Activated CD4-positive, CD25-positive, alpha-beta regulatory T cell treated with anti-CD3 and anti-CD28 coated beads, Interleukin-2, amount 50 U/mL, for 16 hours (primary cell): Measurements from ENCODE around the gene IER3.

Experiments used
- DNase-seq: peaks from one replicate; pipeline ENCODE4 v3.0.0-alpha.2; 2020; ENCODE audit warnings: low read depth, low spot score

Gene IER3, protein sequence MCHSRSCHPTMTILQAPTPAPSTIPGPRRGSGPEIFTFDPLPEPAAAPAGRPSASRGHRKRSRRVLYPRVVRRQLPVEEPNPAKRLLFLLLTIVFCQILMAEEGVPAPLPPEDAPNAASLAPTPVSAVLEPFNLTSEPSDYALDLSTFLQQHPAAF

DNA sequence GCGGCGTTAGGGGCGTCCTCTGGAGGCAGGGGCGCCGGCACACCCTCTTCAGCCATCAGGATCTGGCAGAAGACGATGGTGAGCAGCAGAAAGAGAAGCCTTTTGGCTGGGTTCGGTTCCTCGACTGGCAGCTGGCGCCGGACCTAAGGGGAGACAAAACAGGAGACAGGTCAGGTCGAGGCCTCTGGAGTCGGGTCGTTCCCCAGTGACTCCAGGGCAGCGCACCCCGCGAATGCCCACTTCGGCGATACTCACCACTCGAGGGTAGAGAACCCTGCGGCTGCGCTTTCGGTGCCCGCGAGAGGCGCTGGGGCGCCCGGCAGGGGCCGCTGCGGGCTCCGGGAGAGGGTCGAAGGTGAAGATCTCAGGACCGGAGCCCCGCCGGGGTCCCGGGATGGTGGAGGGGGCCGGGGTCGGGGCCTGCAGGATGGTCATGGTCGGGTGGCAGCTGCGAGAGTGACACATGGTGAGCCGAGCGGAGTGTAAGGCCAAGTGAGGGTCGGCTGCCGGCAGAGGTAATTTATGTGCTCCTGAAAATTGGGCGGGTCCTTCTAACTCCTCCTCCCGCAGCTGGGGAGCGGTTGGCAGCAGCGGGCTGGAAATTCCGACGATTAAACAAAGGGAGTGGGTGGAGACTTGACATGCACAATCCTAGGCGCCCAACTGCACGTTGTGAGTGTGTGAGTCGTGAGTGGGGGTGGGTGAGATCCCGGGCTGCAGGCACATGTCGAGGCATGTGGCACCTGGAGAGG lies at the start of gene IER3:
IER3 (minus strand) TSS at position 494 of the 752 bp plus-strand sequence; CDS start at position 465, 29 bp downstream.
- DNase-seq: no peak

DNA sequence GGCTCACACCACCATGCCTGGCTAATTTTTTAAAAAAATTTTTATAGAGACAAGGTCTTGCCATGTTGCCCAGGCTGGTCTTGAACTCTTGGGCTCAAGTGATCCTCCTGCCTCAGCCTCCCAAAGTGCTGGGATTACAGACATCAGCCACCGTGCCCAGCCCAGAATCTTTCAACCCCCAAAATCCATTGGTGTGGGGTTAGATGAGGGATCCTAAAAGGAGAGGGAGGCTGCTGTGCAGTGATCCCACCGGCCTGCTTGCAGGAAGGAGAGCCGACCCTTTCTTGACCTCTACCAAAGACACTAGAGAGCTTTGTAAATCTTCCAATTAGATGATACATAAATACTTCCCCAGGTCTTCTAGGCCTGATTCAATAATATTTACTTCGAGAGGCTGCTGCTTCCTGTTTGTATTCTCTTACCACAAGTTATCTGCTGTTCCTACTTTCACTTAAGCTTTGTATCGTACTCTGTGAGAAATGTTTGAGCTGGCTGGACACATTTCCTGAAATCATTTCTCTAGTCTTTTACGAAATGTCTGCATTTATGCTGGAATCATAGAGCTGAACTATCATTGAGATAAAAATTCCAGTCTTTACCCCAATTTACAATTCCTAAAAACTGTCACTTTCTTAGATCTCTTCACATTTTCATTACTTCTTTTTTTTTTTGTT lies 49.3 kb upstream of the IER3 start:
- DNase-seq: no peak

DNA sequence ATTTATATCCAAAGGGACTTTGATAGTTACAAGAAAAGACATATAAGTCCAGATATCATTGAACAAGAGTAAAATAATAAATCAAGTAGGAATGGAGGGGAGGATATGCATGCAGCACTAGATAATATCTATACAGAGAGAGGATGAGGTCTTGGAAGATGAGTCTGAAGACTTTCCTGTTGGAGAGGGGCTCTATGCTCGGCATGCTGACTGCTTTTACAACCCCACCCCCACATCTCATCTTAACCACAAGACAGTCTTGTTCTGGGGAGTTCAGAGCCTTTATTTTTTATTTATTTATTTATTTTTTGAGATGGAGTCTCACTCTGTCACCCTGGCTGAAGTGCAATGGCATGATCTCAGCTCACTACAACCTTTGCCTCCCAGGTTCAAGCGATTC lies 48.4 kb upstream of the IER3 start:
- DNase-seq: no peak

DNA sequence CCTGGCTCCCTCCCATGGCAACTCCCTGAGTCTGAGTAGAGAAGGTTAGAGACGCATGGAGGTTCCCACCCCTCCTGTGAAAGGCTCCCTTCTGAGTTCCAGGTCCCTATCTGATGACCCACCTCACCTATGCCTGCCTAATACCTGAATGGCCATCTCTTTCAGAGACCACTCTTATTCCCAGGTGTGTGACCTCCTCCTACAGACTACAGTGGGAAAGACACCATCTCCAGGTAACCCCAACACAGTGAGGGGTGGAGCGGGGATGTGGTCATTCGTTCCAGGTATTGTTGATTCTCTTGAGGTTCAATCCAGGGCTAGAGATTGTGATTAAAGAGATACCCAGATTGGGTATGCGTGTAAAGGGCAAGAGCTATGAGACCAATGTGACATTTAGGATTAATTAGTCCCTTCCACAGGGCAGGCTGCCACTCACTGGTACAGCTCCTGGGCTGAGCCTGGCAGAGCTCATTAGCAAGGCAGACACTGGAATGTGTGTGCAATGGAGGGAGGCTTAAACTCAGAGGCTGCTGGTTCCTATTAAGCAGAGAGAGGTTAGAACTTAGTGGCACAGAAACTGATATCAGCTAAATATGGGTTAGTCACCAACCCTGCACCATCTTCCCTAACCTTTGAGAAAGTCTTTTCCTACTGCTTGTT lies 46.5 kb upstream of the IER3 start:
- DNase-seq: no peak

DNA sequence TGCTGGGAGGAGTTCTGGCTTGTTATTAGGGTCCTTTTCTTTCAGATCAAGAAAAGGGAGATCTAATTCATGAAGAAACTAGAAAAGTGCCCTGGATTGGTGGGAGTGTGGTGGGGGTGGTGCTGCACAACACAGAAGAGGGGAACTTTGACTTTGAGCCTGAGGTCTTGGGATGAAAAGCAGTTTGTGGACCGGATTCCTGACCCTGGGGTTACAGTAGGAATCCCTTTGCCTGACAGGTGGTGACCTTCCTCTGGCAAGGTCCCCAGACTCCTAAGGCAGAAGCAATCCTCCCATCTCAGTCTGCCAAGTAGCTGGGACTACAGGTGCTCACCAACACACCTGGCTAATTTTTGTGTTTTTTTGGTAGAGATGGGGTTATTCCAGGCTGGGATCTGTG lies 45.3 kb upstream of the IER3 start:
- DNase-seq: no peak

DNA sequence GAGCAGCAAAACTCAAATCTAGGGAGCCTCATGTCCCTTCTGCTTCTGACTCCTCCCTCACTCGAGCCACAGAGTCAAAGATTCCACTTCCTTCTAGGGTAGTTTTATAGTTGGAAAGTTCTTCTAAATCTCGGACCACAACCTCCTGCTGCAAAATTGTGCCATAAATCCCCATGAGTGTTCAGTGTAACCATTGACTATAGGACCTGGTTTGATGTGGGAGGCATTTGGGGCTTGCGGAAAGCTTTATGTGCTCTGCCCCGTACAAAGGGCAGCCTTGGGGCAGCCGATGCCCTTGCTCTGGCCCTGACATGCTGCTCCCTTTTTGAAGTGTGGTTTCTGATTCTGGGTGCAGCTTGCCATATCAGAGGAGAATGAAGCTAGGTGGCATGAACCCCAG lies 43.6 kb upstream of the IER3 start:
- no peak for DNase-seq

DNA sequence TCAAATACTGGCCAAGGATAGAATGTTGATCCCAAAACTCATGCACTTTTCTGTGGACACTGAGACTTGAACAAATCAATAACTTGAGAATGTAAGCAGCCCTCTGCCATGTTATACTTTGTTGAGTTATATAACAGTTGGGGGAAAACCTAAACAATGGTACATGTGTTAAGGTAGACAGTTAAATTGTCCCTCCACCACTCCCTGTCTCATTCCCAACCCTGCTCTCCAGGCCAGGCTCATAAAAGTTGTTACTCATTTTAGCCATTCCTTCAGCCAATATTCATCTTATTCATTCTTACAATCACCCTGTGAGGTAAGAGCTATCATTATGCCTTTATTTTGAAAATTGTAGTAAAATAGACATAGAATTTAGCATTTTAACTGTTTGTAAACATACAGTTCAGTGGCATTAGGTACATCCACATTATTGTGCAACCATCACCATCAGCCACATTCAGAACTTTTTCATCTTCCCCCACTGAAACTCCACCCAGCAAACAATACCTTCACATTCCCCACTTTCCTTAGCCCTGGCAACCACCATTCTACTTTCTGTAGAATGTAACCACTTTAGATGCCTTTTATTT lies 38.2 kb upstream of the IER3 start:
- no peak for DNase-seq

DNA sequence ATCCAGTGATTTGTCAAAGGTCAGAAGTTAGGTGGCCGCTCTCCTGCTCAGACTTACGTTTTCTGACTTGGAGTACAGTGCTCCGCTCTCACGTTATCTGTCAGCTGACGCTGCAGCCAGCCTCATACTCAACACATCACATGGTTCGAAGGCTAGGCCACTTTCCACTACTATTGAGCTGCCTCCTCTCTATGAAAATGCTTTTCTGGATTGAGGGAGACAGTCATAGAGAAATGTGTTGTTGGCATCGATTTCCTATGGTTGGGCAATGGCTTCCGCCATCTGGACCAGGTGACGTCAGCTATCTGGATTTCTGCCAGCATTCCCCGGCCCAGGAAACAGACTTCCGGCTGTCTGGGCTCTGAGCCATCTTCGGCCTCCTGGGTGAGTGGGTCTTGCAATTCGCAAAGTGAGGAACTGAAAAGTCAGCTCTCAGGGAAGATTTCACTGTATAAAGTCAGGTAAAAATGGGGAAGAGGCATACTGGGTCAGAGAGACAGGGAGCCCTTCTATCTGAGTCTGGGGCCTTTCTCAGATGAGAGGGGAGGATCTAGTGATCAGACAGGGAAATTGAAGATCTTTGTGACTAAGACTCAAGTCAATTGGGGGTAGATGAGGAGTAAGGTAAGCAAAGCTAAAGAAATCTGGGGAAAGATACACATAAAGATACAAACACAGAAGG lies 37.5 kb upstream of the IER3 start:
- no peak for DNase-seq

DNA sequence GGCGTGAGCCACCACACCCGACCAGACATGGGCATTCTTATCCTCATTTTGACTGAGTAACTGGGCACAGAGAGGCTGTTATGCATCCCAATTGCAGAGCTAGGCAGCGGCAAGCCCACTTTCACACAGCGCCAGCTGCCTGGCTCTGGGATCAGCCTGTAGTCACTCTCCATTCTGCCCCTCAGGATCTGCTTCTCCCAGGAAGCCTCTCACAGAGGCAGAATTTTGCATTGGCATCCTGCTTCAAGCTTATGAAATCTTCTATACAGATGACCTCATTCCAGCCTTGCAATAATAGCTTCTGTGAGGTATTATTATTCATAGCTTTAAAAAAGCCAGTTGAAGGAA lies 37.0 kb upstream of the IER3 start:
- DNase-seq: no peak

DNA sequence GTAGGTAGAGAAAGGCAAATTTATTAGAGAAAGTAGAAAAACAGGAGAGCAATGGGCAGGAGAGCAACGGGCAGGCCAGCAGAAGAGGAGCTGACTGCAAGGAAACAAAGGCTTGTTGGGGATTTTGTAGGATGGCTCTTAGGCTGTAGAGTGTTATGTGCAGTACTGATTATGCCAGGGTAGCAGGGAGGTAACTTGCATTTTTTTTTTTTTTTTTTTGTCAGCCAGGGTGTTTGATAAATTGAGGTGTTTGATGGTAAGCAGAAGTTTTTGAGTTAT lies 36.2 kb upstream of the IER3 start:
- DNase-seq: no peak

DNA sequence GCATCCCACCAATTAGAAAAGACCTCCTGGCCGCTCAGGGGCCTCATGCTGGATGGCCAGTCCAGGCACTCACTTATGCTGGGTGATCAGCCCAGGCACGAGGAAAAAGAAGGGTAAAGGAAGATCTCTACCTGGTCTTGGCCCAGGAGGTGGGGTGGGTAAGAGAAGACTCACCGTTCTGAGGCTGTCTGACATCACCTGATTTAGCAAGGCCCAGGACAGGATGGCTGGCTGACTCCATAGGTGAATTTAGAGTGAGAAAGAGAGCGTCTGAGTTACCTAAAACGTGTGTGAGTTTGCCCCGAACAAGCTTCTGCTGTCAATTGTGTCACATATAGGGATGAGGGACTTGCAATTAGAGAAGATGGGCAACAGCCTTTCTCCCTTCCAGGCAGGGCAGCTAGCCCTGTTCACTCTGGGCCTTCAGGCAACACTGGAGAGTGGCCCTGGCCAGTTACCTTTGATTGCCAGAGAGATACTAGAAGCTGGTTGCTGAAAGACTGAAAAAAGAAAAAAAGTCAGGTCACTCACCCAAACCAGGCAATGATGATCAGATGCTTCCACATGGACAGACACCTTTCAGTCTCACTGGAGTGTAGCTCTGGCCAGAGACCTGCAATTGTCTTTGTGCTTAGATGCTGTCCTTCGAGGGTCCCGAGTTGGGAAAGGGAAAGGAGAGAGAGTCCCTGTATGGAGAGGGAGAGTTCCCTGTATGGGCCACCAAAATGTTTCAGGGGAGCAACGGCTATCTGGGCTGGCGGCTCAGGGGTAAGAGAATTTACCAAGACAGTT lies 35.7 kb upstream of the IER3 start:
- no peak for DNase-seq

DNA sequence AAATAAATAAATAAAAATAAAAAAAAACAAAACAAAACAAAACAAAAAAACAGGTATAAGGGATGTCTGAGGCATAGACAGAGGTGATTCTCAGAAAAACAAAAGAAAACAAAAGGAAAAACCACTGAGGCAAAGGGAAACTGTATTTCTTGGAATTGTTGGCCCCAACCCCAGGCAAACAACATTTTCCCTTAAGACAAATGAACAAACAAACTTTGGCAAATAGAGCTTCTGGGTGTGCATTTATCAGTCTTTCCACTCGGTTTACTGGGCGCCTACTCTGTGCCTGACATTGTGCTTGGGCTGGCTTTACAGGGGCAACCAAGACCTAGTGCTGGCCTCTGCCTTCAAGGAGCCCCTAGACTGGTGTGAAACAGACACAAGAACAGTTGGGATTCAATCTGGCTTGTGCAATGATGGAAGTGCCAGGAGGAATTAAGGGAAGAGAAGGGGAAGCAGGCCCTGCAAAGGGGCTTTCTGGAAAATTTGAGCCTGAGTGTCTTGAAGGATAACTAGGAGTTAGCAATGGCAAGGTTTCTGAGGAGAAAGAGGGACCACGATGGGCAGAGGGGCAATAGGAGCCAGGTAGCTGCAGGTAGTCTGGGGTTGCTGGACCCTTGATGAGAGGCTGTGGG lies 33.8 kb upstream of the IER3 start:
- DNase-seq: no peak

DNA sequence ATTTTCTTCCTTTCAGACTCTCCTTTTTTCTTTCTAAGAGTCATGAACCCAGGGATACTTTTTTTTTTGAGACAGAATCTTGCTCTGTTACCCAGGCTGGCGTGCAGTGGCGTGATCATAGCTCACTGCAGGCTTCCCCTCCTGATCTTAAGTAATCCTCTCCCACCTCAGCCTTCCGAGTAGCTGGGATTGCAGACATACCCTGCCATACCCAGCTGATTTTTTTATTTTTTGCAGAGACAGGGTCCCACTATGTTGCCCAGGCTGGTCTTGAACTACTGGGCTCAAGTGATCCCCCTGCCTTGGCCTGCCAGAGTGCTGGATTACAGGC lies 32.8 kb upstream of the IER3 start:
- no peak for DNase-seq

DNA sequence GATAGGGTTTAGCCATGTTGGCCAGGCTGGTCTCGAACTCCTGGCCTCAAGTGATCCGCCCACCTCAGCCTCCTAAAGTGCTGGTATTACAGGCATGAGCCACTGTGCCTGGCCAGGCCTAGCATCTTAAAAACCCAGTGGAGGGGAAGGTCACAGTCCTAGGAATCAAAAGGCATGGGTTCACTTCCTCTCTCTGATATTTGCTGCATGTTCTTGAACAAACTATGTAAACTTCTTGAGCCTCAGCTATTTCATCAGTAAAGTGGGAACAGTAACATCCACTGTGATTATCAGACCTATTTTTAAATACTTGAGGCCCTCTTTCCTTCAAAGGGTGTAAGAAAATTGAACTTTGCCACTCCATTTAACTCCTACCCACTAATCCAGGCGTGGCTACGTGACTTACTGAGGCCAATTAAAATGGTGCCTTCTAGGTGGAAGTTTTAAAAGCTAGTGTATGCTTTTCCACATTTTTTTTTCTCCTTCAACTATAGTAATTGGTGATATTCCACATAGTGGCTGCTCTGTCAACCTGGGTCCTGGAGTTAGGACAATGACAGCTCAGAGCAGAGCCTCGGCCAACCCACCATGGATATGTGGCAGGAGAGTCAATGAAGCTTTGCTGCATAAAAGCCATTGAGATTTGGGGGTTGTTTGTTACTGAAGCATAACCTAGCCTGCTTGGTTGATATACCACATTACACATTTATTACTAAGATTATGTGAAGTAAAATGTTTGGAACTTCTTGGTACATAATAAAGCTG lies 32.2 kb upstream of the IER3 start:
- DNase-seq: no peak

DNA sequence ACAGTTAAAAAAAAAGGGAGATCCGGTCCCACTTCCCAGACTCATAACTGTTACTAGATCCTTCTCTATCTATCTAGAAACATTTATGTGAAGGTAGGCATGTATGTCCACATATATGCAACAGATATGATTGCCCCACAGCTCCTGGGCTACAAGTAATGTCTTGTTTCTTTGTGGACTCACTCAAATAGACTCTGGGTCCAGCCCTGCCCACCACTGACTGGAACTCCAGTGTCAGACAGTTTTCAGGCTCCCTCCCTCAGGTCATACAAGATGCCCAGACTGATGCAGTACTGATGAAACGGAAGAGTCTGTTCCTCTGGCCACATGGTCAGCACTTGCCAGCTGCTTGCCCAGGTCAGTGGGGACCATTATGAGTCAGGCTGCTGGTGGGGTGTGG lies 30.8 kb upstream of the IER3 start:
- DNase-seq: no peak

DNA sequence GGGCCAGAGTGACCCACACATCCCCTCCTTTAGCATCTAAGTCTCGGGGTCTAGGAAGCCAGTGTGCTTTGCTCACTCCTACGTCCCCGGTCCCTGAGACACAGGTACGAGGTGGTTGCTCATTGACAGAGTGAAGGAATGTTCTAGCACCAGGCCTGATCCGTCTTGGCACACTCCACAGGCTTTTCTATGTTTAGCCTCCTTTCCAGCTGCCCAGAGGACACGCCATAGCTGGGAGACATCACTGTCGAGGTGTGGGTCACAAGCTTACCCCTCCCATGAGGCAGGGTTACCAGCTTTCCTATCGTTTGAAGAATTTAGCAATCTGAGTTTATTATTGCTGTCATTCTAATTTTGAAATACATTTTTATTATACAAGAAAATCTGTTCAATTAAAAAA lies 30.4 kb upstream of the IER3 start:
- no peak for DNase-seq

DNA sequence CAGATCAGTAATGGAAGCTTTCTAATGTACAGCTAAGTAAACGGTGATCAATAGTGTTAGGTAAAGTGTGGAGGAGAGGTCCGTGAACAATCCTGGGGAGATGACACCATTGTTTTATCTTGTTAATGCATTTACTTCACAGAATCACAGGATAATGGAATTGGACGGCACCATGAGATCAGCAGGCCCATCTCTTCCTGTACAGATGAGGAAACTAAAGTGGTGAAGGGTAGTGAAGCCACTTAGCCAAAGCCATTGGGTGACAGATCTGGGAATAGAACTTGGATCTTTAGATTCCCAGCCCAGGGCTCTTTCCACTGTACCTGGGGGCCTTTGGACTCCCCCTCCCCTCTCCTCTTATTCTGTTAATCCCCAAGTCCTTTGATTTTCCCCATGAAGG lies 26.2 kb upstream of the IER3 start:
- no peak for DNase-seq

DNA sequence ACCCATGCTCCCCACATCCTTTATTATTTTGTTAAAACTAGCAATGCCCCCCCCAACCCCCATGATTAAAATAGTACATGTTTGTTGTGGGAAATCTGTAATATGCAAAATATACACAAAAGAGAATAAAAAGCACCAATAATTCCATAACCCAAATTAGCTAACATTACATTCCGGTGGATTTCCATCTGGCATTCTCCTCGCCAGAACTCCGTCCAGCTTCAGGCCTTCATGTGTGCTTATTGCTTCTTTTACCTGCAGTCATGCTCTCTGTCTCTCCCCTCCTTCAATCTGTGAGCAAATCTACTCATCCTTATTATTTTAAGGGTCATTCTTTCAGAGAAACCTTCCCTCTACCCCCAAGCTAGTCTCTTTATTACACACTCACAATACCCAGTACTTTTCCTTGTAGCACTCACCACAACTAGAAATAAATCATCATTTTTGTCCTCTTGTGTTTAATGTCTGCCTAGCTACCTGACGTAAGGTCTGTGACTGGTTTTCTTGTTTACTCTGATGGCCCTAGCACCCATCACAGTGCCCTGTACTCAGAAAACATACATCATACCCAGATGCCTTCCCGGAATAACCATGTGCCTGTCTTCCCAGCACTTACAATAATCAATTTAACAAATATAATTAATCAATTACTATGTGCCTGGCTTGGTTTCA lies 25.6 kb upstream of the IER3 start:
- DNase-seq: no peak

DNA sequence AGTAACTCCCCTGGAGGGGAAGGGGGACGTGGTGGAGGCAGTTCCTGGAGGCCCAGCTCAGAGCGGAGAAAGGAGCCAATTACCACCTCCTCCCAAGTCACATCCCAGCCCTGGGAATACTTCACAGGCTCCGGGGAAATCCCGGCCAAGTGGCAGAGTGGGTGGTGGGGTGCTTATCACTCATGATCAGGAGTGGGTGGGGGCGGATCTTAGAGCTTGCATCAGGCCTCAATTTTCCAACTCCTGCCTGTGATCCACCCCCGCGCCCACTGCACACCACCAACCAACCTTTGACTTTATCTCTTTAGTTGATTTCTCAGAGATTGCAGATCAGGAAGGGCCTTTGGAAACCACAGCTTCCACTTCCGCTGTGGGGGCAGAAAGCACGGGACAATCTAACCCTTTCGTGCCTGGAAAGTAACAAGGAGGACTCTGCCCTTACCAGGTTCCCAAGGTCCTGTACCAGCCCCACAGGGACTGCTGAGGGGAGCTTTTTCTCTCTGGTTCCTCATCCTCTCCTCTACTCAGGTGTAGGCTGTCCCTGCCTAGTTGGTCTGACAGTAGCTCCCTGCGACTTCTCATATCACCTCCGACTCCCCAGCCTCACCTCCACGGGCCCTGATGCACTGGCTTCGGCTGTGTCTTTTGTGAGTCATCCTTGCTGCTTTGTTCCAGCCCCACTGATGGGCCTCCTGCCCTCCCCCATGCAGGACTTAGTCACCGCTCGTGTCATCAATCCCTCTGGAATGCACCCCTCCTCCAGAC lies 24.9 kb upstream of the IER3 start:
- peak; percentile 33 for DNase-seq
